Left ventricle myocardium superior (tissue), 1 donor: ENCODE data around the gene NCOR2. TPM values are rescaled to one million over a fixed set of nuclear protein-coding genes. Genes with fewer than 3 reads are reported as not detected.

Experiments used
- ATAC-seq: fragments of 200-7000 bp; cut with Tn5 transposase; one replicate; pipeline ENCODE4 v1.9.1; 2020; ENCODE audit warnings: mild to moderate bottlenecking, moderate library complexity
- DNase-seq: peaks from one replicate; pipeline ENCODE4 v3.0.0-alpha.2; 2020
- intact Hi-C: fragments of 100-400 bp; cut with micrococcal nuclease; formaldehyde crosslinking; loops from one replicate; pipeline ENCODE4 v1.11.0; 2022
- total RNA-seq: library from RNA; stranded (reverse); fragmentation: NEBNext Ultra II Directional; extraction: Animal tissue kit (Norgen Biotek cat#: 25700); gene quantifications from one replicate; pipeline ENCODE4 v1.2.1, GENCODE V29; 2021
- donor health status: DM: no; HTN: yes; CAD: no; lungs with severe emphysema.

The NCOR2 gene
- total RNA-seq, 1 donor from 2014 or later = 142 TPM

DNA sequence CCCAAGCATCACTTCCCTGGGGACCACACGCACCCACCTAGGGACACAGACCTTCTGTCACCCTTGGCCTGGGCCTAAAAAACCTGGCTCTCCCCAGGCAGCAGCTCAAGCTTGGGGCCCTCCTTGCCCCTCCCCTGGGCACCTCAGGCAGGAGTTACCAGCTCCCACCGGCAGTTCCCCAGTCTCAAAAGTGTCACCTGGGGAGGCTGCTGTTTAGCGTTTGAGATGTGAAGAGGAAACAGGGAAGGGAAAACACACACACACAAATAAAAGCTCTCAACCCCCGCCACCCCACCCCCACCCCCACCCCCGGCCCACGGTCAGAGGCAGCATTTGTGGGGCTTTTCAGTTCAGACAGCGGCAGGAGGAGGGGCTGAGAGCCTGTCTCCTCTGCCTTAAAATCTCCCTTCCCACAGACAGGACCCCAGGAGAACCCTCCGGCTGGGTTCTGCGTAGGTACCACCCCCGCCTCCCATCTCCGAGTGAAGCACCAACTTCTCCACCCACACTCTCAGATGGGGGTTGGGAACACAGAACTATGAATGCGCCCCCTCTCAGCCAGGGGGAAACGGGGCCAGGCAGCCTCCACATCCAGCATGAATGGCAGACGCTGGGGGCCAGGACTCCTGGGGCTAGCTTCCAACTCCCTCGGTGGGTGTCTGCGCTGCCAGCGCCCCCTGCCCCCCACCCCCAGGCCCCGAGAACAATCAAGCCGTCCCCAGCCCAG, 3.0 kb downstream of the NCOR2 start:
- intact Hi-C loops = no loop called here
- no peak for DNase-seq
- ATAC-seq = no peak

DNA sequence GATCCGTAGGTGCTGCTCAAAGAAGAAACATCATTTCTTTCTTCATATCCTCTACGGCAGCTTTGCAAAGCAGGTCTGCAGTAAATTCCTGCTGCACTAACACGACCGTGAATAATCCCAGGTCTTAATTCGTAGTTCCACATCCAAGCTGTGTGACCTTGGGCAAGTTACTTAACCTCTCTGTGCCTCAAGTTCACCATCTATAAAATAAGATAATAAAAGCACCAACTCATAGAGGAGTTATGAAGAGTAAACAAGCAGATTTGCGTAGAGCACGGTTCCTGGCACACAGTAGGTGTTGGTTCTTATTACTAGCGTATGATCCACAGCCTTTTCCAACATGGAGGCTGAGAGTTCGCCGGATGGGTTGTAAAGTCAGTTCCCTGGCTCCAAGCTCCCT, 3.6 kb downstream of the NCOR2 start:
- DNase-seq (no peak), ATAC-seq (no peak)
- intact Hi-C loops = no loop called here

- no peak for DNase-seq
- intact Hi-C loops = no loop called here
- ATAC-seq = no peak
Measured at GRCh38 chr12:124563401-124563800, 4.0 kb downstream of the NCOR2 start.

GRCh38 chr12:124562796-124563181, 4.6 kb downstream of the NCOR2 start:
- DNase-seq (no peak), ATAC-seq (no peak)
- intact Hi-C loops = no loop called here

- intact Hi-C loops = no loop called here
- DNase-seq = no peak
- ATAC-seq = no peak
Measured at GRCh38 chr12:124562018-124562795, 5.2 kb downstream of the NCOR2 start.

DNA sequence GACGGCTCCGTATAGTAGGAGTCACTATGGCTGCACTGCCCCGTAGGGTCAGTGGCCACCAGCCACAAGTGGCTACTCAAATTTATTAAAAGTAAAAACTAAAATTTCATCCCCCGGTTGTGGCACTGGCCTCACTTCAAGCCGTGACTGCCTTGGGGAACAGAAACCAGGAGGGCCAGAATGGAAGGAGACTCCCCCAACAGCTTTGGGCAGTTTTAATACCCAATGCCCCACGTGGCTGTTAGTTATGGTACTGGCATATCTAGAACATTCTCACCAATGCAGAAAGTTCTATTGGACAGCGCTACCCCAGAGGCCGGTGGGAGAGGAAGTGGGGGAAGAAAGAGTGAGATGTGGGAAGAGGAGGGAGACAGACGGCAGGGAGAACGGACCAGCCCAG, 6.2 kb downstream of the NCOR2 start:
- ATAC-seq (no peak), DNase-seq (no peak)
- intact Hi-C loops = no loop called here

DNA sequence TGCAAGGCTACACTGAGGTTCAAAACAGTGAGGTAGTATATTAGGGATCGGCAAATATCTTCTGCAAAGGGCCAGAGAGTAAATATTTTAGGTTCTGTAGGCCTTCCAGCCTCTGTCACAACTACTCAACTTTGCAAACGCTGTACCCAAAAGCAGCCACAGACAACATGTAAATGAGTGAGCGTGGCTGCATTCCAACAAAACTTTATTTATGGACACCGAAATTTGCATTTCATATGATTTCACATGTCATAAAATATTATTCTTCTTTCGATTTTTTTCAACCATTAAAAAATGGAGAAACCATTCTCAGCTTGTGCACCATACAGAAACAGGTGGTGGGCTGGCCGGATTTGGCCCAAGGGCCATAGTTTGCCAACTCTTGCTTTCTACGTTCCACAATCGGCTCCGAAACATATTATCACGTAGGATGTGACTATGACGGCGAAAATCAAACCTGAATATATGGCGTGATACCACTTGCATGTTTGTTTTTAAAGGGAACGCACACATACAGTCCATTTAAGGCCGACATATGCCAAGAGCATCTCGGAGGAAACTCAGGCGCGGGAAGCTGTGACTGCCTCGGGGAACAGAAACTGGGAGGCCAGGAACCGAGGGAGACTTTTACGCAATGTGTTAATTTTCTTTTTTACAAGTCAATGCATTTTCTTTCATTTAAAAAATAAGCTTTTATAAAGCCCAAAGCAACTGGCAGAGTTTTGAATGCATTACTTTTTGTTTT, 7.1 kb downstream of the NCOR2 start:
- intact Hi-C loops = no loop called here
- ATAC-seq = no peak
- DNase-seq = no peak

GRCh38 chr12:124559182-124560017, 8.0 kb downstream of the NCOR2 start:
- ATAC-seq = no peak
- intact Hi-C loops = no loop called here

GRCh38 chr12:124558313-124558712, 9.1 kb downstream of the NCOR2 start:
- no peak for ATAC-seq
- DNase-seq = no peak
- intact Hi-C loops = no loop called here

More at GRCh38 chr12:124559182-124560017, 8.0 kb downstream of the NCOR2 start:
- no peak for DNase-seq

DNA sequence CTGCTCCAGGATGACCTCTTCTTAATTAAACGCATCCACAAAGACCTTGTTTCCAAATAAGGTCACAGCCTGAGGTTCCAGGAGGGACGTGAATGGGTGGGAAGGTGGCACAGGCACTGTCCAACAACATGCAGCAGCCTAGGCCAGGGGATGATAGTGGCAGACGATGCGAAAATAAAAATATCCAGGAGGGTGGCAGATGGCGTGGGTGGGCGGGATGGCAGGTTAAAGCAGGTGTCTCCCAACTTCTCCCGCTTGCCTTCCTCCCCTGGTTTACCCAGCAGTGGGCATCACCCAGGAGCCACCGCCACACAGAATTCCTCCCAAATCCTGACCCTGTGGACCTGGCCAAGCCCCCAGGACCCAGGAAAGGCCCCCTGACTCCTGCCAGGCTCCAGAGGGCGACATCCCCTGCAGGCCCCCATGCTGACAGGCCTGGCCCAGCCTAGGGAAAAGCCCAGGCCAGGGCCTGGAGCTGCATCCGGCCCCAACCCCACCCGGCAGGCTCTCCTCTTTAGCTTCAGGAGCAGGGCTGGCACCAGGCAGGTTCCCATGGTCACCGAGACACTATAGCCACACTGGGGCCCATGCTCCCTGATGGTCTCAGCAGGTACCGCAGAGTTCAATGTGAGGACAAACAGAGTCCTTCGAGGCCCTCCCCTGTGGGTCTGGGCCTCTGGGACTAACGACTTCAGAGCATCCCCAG, 9.7 kb downstream of the NCOR2 start:
- DNase-seq (no peak), ATAC-seq (peak; percentile 18)
- intact Hi-C loops = no loop called here

DNA sequence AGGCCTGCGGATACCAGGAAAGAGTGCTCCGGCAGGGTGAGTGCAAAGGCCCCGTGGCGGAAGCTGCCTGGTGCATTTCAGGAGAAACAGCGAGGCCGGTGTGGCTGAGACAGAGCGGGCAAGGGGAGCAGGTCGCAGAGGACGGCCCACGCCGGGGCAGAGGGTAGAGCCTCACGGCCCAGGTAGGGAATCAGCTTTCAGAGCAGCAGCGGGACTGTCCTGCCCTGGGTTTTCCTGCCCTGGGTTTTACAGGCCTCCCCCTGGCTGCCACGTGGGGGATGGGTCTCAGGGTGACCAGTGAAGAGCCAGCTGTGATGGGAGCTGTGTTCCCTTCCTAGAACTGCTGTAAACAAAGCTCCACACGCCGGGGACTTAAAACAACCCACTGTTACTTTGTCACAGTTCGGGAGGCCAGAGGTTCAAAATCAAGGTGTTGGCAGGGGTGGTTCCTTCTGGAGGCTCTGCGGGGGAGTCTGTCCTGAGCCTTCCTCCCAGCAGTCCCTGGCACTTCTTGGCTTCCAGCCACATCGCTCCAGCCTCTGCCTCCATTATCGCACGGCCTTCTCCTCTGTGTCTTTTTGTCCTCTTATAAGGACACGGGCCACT, 10.4 kb downstream of the NCOR2 start:
- intact Hi-C loops = no loop called here
- DNase-seq (no peak), ATAC-seq (peak; percentile 24)

DNA sequence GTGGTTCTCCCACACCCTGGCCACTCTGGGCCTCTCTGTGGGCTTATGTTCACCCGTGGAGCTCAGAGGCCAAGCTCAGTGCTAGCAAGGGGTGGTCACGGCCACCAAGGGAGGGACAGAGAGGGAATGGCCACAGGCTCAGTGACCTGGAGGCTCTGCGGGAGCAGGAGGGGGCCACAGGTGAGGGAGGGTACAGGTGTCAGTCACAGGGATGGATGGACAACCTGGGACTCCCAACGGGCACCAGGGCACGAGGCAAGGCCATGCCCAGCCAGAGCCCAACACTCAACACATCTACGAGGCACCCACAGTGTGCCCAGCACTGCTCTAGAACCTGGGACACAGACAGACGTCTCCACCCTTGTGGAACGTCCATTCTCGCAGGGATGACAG, 11.3 kb downstream of the NCOR2 start:
- intact Hi-C loops = no loop called here
- DNase-seq = no peak
- no peak for ATAC-seq

- DNase-seq = no peak
- intact Hi-C loops = no loop called here
Measured at GRCh38 chr12:124555168-124556073, 12.0 kb downstream of the NCOR2 start.

DNA sequence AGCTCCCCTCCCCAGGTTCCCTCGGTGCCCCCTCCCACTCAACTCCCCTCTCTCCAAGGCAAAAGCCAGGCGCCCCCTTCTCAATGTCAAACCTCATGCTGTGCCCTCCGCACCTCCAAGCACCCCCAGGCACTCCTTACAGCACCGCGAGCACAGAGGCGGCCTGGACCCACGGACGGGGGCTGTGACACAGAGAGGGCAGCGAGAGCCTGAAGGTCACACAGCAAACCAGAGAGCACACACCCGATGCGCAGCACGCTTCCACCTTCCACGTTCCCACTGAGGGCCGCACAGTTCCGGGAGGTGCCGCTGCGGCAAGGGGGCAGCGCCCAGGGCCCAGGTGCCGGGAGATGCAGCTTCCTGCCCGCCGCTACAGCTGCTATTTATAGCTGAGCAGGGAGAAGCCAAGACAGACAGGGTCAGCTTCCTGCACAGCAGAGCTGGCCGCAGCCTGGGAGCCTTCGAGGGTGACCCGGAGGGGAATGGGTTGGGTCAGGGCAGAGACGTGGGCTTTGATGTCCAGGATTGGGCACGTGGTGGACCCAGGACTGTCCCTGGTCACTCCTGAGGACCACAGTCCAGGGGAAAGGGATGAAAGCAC, 12.9 kb downstream of the NCOR2 start:
- peak; percentile 72 for ATAC-seq
- intact Hi-C loops = no loop called here
- DNase-seq = peak; percentile 74

More at GRCh38 chr12:124555168-124556073, 12.0 kb downstream of the NCOR2 start:
- ATAC-seq = no peak

DNA sequence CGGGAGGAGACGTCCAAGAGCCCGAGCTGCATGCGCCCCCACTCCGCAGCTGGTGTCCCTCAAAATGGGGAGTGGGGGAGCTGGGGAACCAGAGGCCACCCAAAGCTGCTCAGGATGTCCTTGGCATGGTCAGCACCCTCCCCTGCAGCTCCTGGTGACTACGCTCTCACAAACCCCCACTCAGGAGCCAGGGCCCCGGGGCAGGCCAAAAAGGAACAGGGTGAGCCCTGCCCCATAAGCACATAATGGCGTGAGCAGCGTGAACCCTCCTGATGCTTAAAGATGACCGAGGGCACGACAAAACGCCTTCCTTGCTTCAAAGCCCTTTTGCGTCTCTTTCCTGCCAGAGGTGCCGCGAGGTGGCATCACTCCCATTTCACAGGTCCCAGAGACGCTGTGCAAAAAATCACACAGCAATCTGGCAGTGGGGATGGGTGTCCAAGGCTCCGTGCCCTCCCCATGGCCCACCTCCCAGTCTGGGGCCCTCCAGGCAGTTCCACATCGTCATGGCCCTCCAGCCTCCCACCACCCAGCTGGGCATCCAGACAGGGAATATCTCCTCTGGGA, 13.5 kb downstream of the NCOR2 start:
- DNase-seq (no peak), ATAC-seq (no peak)
- intact Hi-C loops = no loop called here
